ENCODE measurements around the gene CREBL2.

The CREBL2 gene

GRCh38 chr12:12665194-12665593 is 53.5 kb downstream of the CREBL2 start:
- H3K27ac Mint-ChIP-seq, result no peak overlapping the region

GRCh38 chr12:12668005-12668404 is 56.3 kb downstream of the CREBL2 start:
- no peaks in the 10 kb centered on the region for H3K27me3 Mint-ChIP-seq
- H3K27ac Mint-ChIP-seq, result no peak overlapping the region
- H3K4me3 Mint-ChIP-seq, result no peak overlapping the region
- H3K4me1 Mint-ChIP-seq (ENCODE audit: low read depth), result no peaks in the 10 kb centered on the region
- H3K36me3 Mint-ChIP-seq, result no peaks in the 10 kb centered on the region
- H3K9me3 Mint-ChIP-seq (ENCODE audit: low read depth), result no peaks in the 10 kb centered on the region

More at GRCh38 chr12:12665194-12665593, 53.5 kb downstream of the CREBL2 start:
- H3K9me3 Mint-ChIP-seq (ENCODE audit: low read depth), result no peaks in the 10 kb centered on the region
- H3K27me3 Mint-ChIP-seq, result no peaks in the 10 kb centered on the region
- H3K36me3 Mint-ChIP-seq, result peaks cover 2% of the 10 kb centered on the region
- H3K4me1 Mint-ChIP-seq (ENCODE audit: low read depth), result no peaks in the 10 kb centered on the region
- no peak overlapping the region for H3K4me3 Mint-ChIP-seq

- Mint-ChIP-seq H3K27ac (no peak overlapping the region), H3K27me3 (no peaks in the 10 kb centered on the region), H3K4me1 (ENCODE audit: low read depth) (peaks cover 2% of the 10 kb centered on the region), H3K36me3 (no peaks in the 10 kb centered on the region), H3K4me3 (no peak overlapping the region), H3K9me3 (ENCODE audit: low read depth) (no peaks in the 10 kb centered on the region)
Observed at GRCh38 chr12:12669020-12669419, 57.3 kb downstream of the CREBL2 start.

GRCh38 chr12:12671850-12672660 is 60.4 kb downstream of the CREBL2 start:
- Mint-ChIP-seq H3K9me3 (ENCODE audit: low read depth) (no peaks in the 10 kb centered on the region), H3K36me3 (peaks cover 3% of the 10 kb centered on the region), H3K27ac (no peak overlapping the region), H3K4me3 (no peak overlapping the region), H3K27me3 (no peaks in the 10 kb centered on the region), H3K4me1 (ENCODE audit: low read depth) (peaks cover 4% of the 10 kb centered on the region)

- no peaks in the 10 kb centered on the region for H3K27me3 Mint-ChIP-seq
- no peaks in the 10 kb centered on the region for H3K9me3 Mint-ChIP-seq (ENCODE audit: low read depth)
- no peak overlapping the region for H3K4me3 Mint-ChIP-seq
- H3K27ac Mint-ChIP-seq, result peak overlapping the region; percentile 25
- H3K36me3 Mint-ChIP-seq, result peaks cover 3% of the 10 kb centered on the region
- H3K4me1 Mint-ChIP-seq (ENCODE audit: low read depth), result peaks cover 4% of the 10 kb centered on the region
Observed at GRCh38 chr12:12673296-12673695, 61.6 kb downstream of the CREBL2 start.

- Mint-ChIP-seq H3K36me3 (peaks cover 3% of the 10 kb centered on the region), H3K4me3 (no peak overlapping the region), H3K9me3 (ENCODE audit: low read depth) (no peaks in the 10 kb centered on the region), H3K4me1 (ENCODE audit: low read depth) (peaks cover 4% of the 10 kb centered on the region), H3K27ac (no peak overlapping the region), H3K27me3 (no peaks in the 10 kb centered on the region)
Observed at GRCh38 chr12:12676605-12677004, 64.9 kb downstream of the CREBL2 start.

GRCh38 chr12:12681061-12681765 is 69.5 kb downstream of the CREBL2 start:
- no peaks in the 10 kb centered on the region for H3K27me3 Mint-ChIP-seq
- no peaks in the 10 kb centered on the region for H3K36me3 Mint-ChIP-seq
- H3K9me3 Mint-ChIP-seq (ENCODE audit: low read depth), result no peaks in the 10 kb centered on the region
- H3K4me3 Mint-ChIP-seq, result no peak overlapping the region
- peaks cover 2% of the 10 kb centered on the region for H3K4me1 Mint-ChIP-seq (ENCODE audit: low read depth)
- no peak overlapping the region for H3K27ac Mint-ChIP-seq

GRCh38 chr12:12682284-12682683 is 70.6 kb downstream of the CREBL2 start:
- H3K4me1 Mint-ChIP-seq (ENCODE audit: low read depth), result no peaks in the 10 kb centered on the region
- H3K36me3 Mint-ChIP-seq, result no peaks in the 10 kb centered on the region
- no peak overlapping the region for H3K27ac Mint-ChIP-seq
- no peak overlapping the region for H3K4me3 Mint-ChIP-seq
- H3K27me3 Mint-ChIP-seq, result no peaks in the 10 kb centered on the region
- H3K9me3 Mint-ChIP-seq (ENCODE audit: low read depth), result no peaks in the 10 kb centered on the region

GRCh38 chr12:12683136-12683697 is 71.5 kb downstream of the CREBL2 start:
- Mint-ChIP-seq H3K27ac (no peak overlapping the region), H3K36me3 (no peaks in the 10 kb centered on the region), H3K4me1 (ENCODE audit: low read depth) (no peaks in the 10 kb centered on the region), H3K4me3 (no peak overlapping the region), H3K27me3 (no peaks in the 10 kb centered on the region), H3K9me3 (ENCODE audit: low read depth) (no peaks in the 10 kb centered on the region)

- Mint-ChIP-seq H3K4me1 (ENCODE audit: low read depth) (no peaks in the 10 kb centered on the region), H3K27me3 (no peaks in the 10 kb centered on the region), H3K4me3 (no peak overlapping the region), H3K27ac (no peak overlapping the region), H3K36me3 (no peaks in the 10 kb centered on the region), H3K9me3 (ENCODE audit: low read depth) (no peaks in the 10 kb centered on the region)
Observed at GRCh38 chr12:12683725-12684124, 72.0 kb downstream of the CREBL2 start.

GRCh38 chr12:12684375-12685106 is 72.9 kb downstream of the CREBL2 start:
- H3K36me3 Mint-ChIP-seq, result no peaks in the 10 kb centered on the region
- peaks cover 8% of the 10 kb centered on the region for H3K4me1 Mint-ChIP-seq (ENCODE audit: low read depth)
- H3K4me3 Mint-ChIP-seq, result no peak overlapping the region
- H3K27me3 Mint-ChIP-seq, result no peaks in the 10 kb centered on the region
- no peaks in the 10 kb centered on the region for H3K9me3 Mint-ChIP-seq (ENCODE audit: low read depth)
- H3K27ac Mint-ChIP-seq, result no peak overlapping the region

GRCh38 chr12:12685305-12685704 is 73.6 kb downstream of the CREBL2 start:
- no peak overlapping the region for H3K4me3 Mint-ChIP-seq
- no peak overlapping the region for H3K27ac Mint-ChIP-seq
- H3K27me3 Mint-ChIP-seq, result no peaks in the 10 kb centered on the region
- H3K4me1 Mint-ChIP-seq (ENCODE audit: low read depth), result peaks cover 16% of the 10 kb centered on the region
- no peaks in the 10 kb centered on the region for H3K36me3 Mint-ChIP-seq
- H3K9me3 Mint-ChIP-seq (ENCODE audit: low read depth), result no peaks in the 10 kb centered on the region

- Mint-ChIP-seq H3K27ac (no peak overlapping the region), H3K27me3 (no peaks in the 10 kb centered on the region), H3K36me3 (no peaks in the 10 kb centered on the region), H3K4me3 (no peak overlapping the region), H3K4me1 (ENCODE audit: low read depth) (peaks cover 19% of the 10 kb centered on the region), H3K9me3 (ENCODE audit: low read depth) (no peaks in the 10 kb centered on the region)
Observed at GRCh38 chr12:12686472-12686871, 74.8 kb downstream of the CREBL2 start.

GRCh38 chr12:12686925-12687324 is 75.2 kb downstream of the CREBL2 start:
- Mint-ChIP-seq H3K4me1 (ENCODE audit: low read depth) (peaks cover 19% of the 10 kb centered on the region), H3K9me3 (ENCODE audit: low read depth) (no peaks in the 10 kb centered on the region), H3K27me3 (no peaks in the 10 kb centered on the region), H3K36me3 (no peaks in the 10 kb centered on the region), H3K4me3 (no peak overlapping the region), H3K27ac (no peak overlapping the region)

Data from activated naive CD8-positive, alpha-beta T cell (primary cell).